ENCODE results near the gene IL25. TPM values are rescaled to one million over a fixed set of nuclear protein-coding genes. Genes with fewer than 3 reads are reported as not detected.

IL25 gene
- total and polyA plus RNA-seq, 10 of the 15 experiments (the other 5 are each of a cell fraction or from before 2014, with no cell fraction given) = not detected

- H4K20me1 ChIP-seq (ENCODE audit: control insufficient read depth, insufficient read depth) = no peaks in the 10 kb centered on the region
- ChIA-PET CTCF (interaction anchor here (1.1 kb wide), 1 partner anchor 268 kb away, joined by 3 read pairs; no protein-coding TSS in a partner anchor), POLR2A (no interaction called here), RAD21 (ENCODE audit: unreplicated experiment) (no interaction called here), SMC1A (ENCODE audit: uncharacterized antibody, unreplicated experiment) (interaction anchor here (1.2 kb wide), 1 partner anchor 11 kb away, joined by 3 read pairs; the partner anchor contains the start of gene CMTM5)
- BruUV-seq (replicated peaks) = no TSS peak
- no peak overlapping the region for H3K4me2 ChIP-seq (ENCODE audit: control insufficient read depth, insufficient read depth)
- no peak overlapping the region for H3K9ac ChIP-seq (ENCODE audit: control insufficient read depth, insufficient read depth, low read length)
- DNase-seq (ENCODE audit: low read depth, low spot score) (no peak), ATAC-seq (no peak), FAIRE-seq (no peak)
- intact Hi-C loops (cut with micrococcal nuclease; ENCODE audit: unreplicated experiment) (no loop called here), in situ Hi-C loops (cut with MboI) (no loop called here)
- no peaks in the 10 kb centered on the region; a peak in 2 of 4 replicates for H3K27me3 ChIP-seq (replicated peaks in 1 of 2; ENCODE audit: control insufficient read depth in 2 of 2, insufficient read depth in 2 of 2, low read length in 1 of 2)
- WGBS (ENCODE audit: insufficient coverage, insufficient replicate concordance, low lambda C conversion rate, missing lambda C conversion rate) = 35% methylated on average over 26 of the region's 26 CpGs
- H3K4me3 ChIP-seq = no peak overlapping the region
- no peak overlapping the region for H3K27ac ChIP-seq (ENCODE audit: control insufficient read depth, insufficient read depth)
- no peak overlapping the region for H2AFZ ChIP-seq (ENCODE audit: control insufficient read depth, low read depth, low read length)
- no peaks in the 10 kb centered on the region for H3K9me3 ChIP-seq (replicated peaks; ENCODE audit: control insufficient read depth, insufficient read depth, low read length)
- no peaks in the 10 kb centered on the region for H3K4me1 ChIP-seq (ENCODE audit: control insufficient read depth, insufficient read depth, low read length)
- no peaks in the 10 kb centered on the region for H3K79me2 ChIP-seq (ENCODE audit: control insufficient read depth, insufficient read depth, low read length)
- H3K36me3 ChIP-seq (ENCODE audit: control insufficient read depth in 2 of 2, insufficient read depth in 2 of 2, low read length in 1 of 2) = no peaks in the 10 kb centered on the region
- no peak for TF ChIP-seq MTA2 (IDR thresholded peaks at IDR 0.05; ENCODE audit: low read depth)
- no peak for TF ChIP-seq PBX3 (IDR thresholded peaks at IDR 0.05; ENCODE audit: insufficient replicate concordance, low read depth, low read length)
- no peak for TF ChIP-seq PAX5 (IDR thresholded peaks at IDR 0.05; ENCODE audit: borderline replicate concordance, low read depth, low read length)
- TF ChIP-seq POU2F2 (IDR thresholded peaks at IDR 0.05; ENCODE audit: borderline replicate concordance, low read depth, low read length) = no peak
- no peak for TF ChIP-seq DPF2 (IDR thresholded peaks at IDR 0.05)
- TF ChIP-seq MXI1 (IDR thresholded peaks at IDR 0.05; ENCODE audit: low read depth, low read length) = no peak
- TF ChIP-seq ZNF622 (IDR thresholded peaks at IDR 0.05) = no peak
- TF ChIP-seq EZH2 (IDR thresholded peaks at IDR 0.05; ENCODE audit: borderline replicate concordance, control insufficient read depth, low read depth, low read length) = no peak
- no peak for TF ChIP-seq SREBF1 (IDR thresholded peaks at IDR 0.05; ENCODE audit: low read length)
- TF ChIP-seq ZNF274 (IDR thresholded peaks at IDR 0.05; ENCODE audit: insufficient read depth, insufficient read length) = no peak
- TF ChIP-seq POLR2AphosphoS2 (IDR thresholded peaks at IDR 0.05; ENCODE audit: low read depth, low read length) = no peak
- TF ChIP-seq IKZF1 (conservative IDR thresholded peaks at IDR 0.05) = no peak
- TF ChIP-seq SRF (IDR thresholded peaks at IDR 0.05; ENCODE audit: low read depth in 2 of 2, low read length in 2 of 2) = no peak
- TF ChIP-seq IKZF2 (IDR thresholded peaks at IDR 0.05) = no peak
- TF ChIP-seq YY1 (IDR thresholded peaks at IDR 0.05; ENCODE audit: low read depth, low read length) = no peak
- TF ChIP-seq ZBTB11 (CRISPR knock-in tag; IDR thresholded peaks at IDR 0.05) = no peak
- TF ChIP-seq KAT2A (conservative IDR thresholded peaks at IDR 0.05; ENCODE audit: control insufficient read depth, low read depth, low read length) = no peak
- no peak for TF ChIP-seq RCOR1 (conservative IDR thresholded peaks at IDR 0.05; ENCODE audit: low read depth, low read length)
Observed at GRCh38 chr14:23387916-23388882, 15.6 kb downstream of the IL25 start.

All from GM12878 (cell line).